WERI-Rb-1 (cell line): ENCODE measurements around the gene HSD17B7.
"Not testable (repeated sequence)": the region's sequence is repeated elsewhere in the genome, so short reads cannot be mapped to it uniquely, and the experiment has no call there.

Source experiments
- DNase-seq: peaks from one replicate; pipeline ENCODE4 v3.0.0-alpha.2; 2020
- H3K27ac ChIP-seq: fragments of 250-450 bp; sonication (Bioruptor Pico); 2 replicates; pipeline ENCODE4 v1.5.1; 2020; ENCODE audit warnings: mild to moderate bottlenecking, moderate library complexity
- H3K27me3 ChIP-seq: fragments of 250-450 bp; sonication (Bioruptor Pico); 2 replicates; pipeline ENCODE4 v1.5.1; 2021; ENCODE audit warnings: mild to moderate bottlenecking, low read depth, moderate library complexity; ENCODE audit not compliant: insufficient read depth, severe bottlenecking
- H3K36me3 ChIP-seq: fragments of 250-450 bp; sonication (Bioruptor Pico); 2 replicates; pipeline ENCODE4 v1.5.1; 2020; ENCODE audit warnings: mild to moderate bottlenecking, moderate library complexity
- H3K4me3 ChIP-seq: 2 replicates; pipeline ENCODE4 v1.5.1; 2011; ENCODE audit warnings: low read depth, mild to moderate bottlenecking, control low read depth, low read length
- H3K9me3 ChIP-seq: fragments of 250-450 bp; sonication (Bioruptor Pico); 2 replicates; pipeline ENCODE4 v1.5.1; 2021; ENCODE audit warnings: mild to moderate bottlenecking, moderate library complexity; ENCODE audit not compliant: severe bottlenecking
- CTCF ChIP-seq: IDR thresholded peaks from 2 replicates; pipeline ENCODE4 v1.5.1; 2011; ENCODE audit warnings: low read depth, mild to moderate bottlenecking, control low read depth, inconsistent platforms, low read length

Gene HSD17B7

DNA sequence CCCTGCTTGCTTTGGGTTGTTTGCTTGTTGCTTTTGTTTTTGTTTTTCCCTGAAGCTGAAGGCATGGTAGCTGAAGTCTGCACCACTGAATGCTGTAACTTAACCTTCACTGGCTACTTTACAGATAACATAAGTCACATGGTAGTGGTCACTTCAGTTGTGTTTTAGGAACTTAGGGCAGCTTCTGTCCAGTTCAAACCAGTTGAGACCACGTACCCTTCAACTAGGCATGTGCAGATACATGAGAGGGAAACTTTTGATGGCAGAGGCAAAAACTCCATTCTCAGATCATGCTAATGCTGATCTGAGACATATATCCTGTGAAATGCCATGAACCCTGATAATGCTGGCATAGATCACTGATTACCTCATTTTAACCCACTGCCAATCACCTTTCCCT is 28.2 kb downstream of the HSD17B7 start:
- DNase-seq, H3K27ac ChIP-seq, H3K27me3 ChIP-seq, H3K9me3 ChIP-seq, H3K36me3 ChIP-seq, H3K4me3 ChIP-seq: not testable (repeated sequence)

DNA sequence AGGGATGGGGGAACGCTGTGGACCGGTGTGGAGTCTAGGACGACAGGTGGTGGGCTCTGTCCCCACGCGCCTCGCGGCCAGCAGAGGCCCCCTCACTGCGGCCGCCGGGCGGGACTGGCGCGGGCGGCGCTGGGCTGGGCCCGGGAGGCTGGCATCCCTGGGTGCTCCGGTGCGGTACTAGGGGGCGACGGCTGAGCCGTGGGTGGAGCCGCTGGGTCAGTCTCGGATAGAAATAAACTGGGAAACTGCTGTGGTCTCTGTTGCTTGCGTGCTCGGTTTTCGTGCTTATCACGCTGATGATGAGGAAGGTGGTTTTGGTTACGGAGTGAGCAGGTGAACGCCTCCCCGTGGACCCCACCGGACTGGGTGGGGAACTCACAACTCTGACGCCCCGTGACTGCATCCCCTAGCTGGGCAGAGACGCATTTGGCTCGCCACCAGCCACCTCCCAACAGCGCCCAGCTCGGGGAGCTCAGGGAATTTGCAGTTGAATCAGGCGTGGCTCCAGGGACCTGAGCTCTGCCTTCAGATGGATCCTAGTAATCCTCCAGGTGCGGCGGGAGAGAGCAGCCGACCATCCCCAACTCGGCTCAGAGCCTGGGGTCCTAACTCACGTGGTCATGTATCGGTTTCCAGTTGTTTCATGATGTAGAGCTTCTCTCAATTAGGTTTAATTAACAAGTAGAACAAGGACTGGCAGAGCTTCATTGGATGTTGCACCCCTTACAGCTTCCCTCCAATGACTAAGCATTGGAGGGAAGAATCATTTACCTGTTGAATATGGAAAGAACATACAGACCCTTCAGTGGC is 32.1 kb downstream of the HSD17B7 start:
- Histone ChIP-seq H3K9me3 (no peaks in the 10 kb centered on the region), H3K27me3 (no peaks in the 10 kb centered on the region), H3K27ac (peak overlapping the region; percentile 15; the same call in 1 of the 2 replicates), H3K36me3 (no peaks in the 10 kb centered on the region), H3K4me3 (peak overlapping the region; percentile 64)
- DNase-seq: peak; percentile 74
- TF ChIP-seq CTCF: 0 out of 2 replicates have a peak, but pooled peaks have one; percentile 21

DNA sequence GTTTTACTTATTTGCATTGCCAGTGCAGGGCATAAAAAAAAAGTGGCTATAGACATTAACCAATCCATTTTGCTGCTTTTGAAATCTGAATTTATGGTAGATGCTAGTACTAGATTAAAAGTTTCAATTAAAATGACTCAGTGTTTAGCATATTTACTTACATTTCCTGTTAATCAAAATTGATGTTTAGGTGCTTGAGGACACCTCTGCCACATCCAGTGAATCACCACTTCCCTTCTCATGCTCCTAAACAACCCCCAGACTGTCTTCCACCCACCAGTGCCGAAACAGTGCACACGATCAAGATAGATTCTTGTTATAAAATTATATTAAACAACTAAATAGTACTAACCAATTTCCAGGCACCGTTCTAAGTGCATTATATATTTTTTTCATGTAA is 32.7 kb downstream of the HSD17B7 start:
- no peak for TF ChIP-seq CTCF
- DNase-seq: no peak

GRCh38 chr1:162823771-162824525 is 33.4 kb downstream of the HSD17B7 start:
- no peak for TF ChIP-seq CTCF

More for the DNA sequence above, 32.7 kb downstream of the HSD17B7 start:
- Histone ChIP-seq H3K9me3 (no peaks in the 10 kb centered on the region), H3K27ac (no peak overlapping the region; the same call in 1 of the 2 replicates), H3K27me3 (no peaks in the 10 kb centered on the region), H3K4me3 (no peak overlapping the region), H3K36me3 (no peaks in the 10 kb centered on the region)

DNA sequence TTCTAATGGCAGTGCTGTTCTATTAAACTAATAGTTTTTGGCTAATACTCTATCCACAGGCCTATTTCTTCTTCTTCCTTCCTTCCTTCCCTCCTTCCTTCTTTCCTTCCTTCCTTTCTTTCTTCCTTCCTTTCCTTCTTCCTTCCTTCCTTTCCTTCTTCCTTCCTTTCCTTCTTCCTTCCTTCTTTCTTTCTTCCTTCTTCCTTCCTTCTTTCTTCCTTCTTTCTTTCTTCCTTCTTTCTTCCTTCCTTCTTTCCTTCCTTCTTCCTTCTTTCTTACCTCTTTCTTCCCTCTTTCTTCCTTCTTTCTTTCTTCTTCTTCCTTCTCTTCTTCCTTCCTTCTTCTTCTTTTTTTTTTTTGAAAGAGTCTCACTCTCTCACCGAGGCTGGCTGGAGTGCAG is 38.8 kb downstream of the HSD17B7 start:
- Histone ChIP-seq H3K27me3 (no peaks in the 10 kb centered on the region), H3K36me3 (no peaks in the 10 kb centered on the region), H3K27ac (no peak overlapping the region), H3K4me3 (no peak overlapping the region), H3K9me3 (no peaks in the 10 kb centered on the region)
- TF ChIP-seq CTCF: no peak
- DNase-seq: no peak

More at GRCh38 chr1:162823771-162824525, 33.4 kb downstream of the HSD17B7 start:
- Histone ChIP-seq H3K9me3 (no peaks in the 10 kb centered on the region), H3K27ac (no peak overlapping the region), H3K27me3 (no peaks in the 10 kb centered on the region), H3K36me3 (no peaks in the 10 kb centered on the region), H3K4me3 (no peak overlapping the region)
- DNase-seq: no peak

DNA sequence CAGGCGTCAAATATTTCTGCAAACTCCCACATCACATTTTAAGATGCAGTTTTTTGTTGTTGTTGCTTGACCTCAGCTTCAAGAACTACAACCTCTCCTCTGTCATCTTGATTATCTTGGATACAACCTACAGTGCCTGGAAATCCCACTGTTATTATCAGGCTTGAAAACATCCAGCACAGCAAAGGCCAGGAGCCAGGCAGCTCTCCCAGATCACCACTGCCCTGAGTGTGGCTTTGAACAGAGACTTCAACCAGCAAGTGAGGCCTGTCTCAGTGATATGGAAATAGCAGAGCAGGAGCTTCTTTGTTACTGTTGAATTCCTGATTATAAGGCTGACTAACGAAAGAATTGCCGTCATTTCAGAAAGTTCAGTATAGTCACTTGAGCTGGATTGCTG is 42.0 kb downstream of the HSD17B7 start:
- H3K4me3 ChIP-seq: no peak overlapping the region
- no peaks in the 10 kb centered on the region for H3K27me3 ChIP-seq
- no peak for DNase-seq
- no peak for TF ChIP-seq CTCF
- no peak overlapping the region for H3K27ac ChIP-seq
- no peaks in the 10 kb centered on the region for H3K36me3 ChIP-seq
- H3K9me3 ChIP-seq: no peaks in the 10 kb centered on the region
